Measurements from ENCODE around the gene LGALS12.
"Not testable (repeated sequence)": the region's sequence is repeated elsewhere in the genome, so short reads cannot be mapped to it uniquely, and the experiment has no call there.

Gene LGALS12

DNA sequence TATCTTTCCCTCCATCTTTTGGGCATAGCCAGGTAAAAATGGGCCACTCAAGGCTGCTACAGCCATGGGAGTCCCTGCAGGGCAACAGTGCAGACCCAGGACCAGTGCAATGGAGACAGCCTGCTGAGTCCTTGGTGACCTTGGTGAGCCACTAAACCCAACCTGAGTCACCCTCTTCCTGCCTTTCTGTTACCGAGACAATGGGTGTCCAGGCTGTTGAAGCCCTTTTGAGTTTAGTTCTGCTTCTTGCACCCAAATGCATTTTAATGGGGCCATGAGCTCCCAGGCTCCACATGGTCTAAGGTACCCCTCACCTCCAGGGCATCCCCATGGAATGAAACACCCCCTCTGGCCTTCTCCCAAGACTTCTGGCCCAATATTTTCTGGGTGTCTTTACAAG is 29.9 kb downstream of the LGALS12 start:
- no peak for DNase-seq

DNA sequence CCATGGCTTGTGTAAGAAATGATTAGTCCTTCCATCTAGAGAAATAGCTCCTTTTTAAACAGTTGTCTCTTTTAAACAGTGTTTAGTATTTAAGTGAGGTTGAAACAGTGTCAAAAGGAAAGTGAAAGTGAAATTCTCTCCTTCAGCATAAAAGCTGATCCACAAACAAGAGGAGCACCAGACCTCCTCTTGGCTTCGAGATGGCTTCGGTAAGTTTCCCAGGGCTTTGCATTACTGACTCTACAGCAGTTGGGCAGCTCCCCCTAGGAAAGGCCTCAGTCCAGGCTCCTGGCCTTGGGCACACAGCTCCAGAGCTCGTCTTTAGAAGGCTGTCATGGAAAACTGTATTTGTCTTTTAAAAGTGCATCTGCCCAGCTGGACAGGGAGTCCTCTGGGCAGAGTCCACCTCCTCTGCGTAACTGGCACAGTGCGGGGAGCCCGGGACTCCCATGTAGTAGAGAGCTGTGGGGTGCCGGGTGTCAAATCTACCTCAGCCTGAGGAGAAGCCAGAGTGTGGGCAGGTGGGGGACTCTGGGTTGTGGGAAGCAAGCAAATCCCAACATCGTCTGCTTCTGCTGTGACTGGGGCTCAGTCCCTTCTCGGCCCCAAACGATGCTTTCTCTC is 30.9 kb downstream of the LGALS12 start, which contains the start of gene PLAAT4:
Gene PLAAT4 (plus strand): TSS at position 140 of the 624 bp plus-strand sequence. CDS start 61 bp downstream, at position 201.
- DNase-seq, result no peak

DNA sequence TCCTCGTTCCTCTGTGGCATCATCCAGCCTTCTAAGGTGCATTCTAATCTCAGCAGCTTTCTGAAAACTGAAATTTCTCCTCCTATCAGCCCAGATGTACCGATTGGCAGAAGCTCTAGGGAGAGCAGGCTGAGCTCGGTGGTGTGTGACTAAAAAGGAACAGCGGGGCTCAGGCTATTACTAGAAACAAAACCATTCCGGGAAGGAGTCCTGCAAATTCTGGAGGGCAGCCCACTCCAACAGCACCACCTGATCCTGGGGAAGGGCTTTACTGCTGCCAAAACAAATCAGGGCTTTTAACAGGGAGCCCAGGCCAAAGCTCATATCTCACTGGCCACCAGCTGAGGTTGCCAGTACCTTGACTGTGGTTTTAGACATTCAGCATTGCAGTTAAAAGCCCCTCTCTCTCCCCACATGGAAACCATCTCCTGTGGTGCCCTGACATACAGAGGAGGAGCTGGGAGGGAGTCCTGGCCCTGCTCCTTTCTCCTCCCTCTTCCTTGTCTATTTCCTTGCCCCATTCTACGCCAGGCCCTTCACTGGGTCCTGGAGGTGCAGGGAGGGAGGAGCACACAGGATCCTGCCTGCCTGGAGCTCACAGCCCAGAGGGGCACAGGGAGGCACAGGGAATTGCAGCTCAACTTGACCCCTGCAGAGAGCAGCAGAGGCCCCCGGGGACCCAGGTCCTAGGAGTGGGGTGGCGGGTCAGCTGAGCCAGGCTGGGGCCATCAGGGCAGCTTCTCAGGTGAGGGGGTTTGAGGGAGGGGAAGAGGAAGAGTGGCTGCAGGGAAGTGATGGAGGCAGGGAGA is 31.6 kb downstream of the LGALS12 start:
- no peak for DNase-seq

DNA sequence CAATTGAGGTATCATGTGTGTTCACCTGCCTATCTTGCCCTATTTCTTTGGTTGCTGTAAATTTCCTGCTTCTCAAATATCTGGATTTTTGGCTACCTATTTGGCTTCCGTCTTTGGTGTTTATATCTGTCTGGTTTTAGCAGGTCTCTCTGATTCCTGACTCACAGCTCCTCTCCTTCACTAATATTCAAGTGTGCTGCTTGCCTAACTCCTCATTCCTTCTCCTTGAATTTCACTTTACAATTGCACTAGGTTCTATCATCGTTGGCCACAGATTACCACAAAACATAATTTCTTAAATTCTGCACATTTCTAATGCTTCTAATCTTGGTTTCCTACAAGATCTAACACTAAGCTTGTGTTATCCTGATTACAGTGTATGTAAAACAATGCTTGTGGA is 36.6 kb downstream of the LGALS12 start:
- not testable (repeated sequence) for DNase-seq

DNA sequence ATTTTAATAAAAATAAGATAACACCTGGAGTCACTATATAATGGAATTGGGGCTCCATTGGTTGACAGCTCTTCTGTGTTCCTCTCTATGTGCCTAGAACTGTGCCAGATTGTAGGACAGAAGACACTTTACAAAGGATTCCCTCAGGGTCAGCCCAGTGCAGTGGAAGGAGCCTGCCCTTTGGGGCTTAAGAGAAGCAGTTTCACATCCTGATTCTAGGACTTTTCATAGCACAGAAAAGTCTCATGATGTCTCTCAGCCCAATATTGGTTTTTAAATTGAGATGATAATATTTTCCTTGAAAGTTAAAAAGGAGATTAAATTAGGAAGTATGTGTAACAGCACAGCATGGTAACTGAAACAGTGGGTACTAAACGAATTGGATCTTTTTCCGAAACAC is 37.8 kb downstream of the LGALS12 start:
- DNase-seq, result no peak

DNA sequence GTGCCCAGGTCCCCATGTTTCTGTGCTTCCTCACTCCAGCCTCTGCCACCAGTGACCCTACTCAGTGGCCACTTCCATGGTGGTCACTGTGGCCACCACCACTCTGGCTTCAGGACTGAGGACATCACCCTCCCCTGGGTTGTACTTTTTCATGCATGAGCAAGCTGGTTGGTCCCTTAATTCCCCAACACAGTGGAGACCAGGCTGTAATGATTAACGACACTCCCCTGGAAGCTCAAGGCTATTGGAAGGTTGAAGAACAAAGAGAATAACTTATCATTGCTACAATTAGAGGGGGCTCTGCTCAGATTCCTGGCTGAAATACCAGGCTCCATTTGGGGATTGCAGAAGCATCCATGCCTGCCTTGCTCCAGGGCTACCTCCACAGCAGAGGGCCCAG is 41.2 kb downstream of the LGALS12 start:
- no peak for DNase-seq

DNA sequence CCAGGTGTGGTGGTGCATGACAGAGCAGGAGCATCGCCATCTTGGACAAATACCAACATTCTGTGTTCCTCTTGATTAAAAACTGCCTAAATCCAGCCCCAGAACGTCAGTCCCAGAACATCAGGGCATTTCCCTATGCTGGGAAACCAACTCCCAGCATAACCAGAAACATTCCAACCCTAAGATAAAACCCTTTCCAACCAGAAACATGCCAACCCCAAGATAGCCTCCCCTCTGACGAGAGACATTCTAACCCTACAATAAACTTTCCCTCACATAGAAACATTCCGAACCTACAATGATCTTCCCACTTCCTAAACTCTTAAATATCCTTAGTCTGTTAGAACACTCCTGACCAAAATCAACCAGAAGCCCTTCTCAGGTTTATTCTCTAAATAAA is 42.3 kb downstream of the LGALS12 start:
- no peak for DNase-seq

DNA sequence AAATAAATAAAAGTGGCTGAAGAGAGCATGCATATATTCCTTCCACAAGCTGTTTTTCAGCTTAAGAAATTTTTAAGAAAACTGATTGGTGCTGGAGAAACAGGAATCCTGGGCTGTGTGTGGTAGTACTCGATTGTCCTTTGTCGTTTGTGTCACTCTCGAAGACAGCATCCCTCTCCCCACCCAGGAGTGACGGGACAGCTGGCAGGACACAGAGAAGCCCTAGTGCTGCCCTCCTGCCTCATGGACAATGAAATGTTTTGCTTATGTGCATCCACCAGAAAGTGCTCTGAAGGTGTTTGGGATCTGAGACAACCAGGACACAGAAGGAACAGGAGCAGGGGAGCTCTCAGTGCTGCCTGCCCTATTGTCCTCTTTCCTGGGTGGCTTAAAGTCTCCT is 43.5 kb downstream of the LGALS12 start:
- no peak for DNase-seq

DNA sequence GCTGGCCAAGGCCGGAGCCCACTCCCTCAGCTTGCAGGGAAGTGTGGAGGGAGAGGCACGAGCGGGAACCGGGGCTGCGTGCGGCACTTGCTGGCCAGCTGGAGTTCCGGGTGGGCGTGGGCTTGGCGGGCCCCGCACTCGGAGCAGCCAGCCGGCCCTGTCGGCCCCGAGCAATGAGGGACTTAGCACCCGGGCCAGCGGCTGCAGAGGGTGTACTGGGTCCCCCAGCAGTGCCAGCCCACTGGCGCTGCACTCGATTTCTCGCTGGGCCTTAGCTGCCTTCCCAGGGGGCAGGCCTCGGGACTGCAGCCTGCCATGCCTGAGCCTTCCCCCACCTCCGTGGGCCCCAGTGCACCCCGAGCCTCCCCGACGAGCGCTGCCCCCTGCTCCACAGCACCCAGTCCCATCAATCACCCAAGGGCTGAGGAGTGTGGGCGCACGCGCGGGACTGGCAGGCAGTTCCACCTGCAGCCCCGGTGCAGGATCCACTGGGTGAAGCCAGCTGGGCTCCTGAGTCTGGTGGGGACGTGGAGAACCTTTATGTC is 44.3 kb downstream of the LGALS12 start:
- DNase-seq, result not testable (repeated sequence)

DNA sequence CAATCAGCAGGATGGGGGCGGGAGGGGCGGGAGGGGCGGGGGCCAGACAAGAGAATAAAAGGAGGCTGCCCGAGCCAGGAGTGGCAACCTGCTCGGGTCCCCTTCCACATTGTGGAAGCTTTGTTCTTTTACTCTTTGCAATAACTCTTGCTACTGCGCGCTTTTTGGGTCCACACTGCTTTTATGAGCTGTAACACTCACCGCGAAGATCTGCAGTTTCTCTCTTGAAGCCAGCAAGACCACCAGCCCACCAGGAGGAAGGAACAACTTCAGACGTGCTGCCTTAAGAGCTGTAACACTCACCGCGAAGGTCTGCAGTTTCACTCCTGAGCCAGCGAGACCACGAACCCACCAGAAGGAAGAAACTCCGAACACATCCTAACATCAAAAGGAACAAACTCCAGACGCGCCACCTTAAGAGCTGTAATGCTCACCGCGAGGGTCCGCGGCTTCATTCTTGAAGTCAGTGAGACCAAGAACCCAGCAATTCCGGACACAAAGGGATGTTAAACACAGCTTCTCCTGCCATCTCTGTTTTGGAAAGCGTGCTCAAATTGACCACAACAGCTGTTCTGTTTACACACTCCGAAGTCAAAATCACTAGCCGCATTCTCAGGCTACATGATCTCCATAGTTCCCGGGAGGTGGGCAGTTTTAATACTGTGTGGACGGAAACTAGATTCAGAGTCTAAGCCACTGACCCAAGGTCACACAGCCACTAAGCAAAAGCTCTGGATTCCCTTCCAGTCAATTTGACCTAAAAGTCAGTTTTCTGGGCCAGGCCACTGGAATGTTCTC is 45.4 kb downstream of the LGALS12 start:
- DNase-seq, result no peak

DNA sequence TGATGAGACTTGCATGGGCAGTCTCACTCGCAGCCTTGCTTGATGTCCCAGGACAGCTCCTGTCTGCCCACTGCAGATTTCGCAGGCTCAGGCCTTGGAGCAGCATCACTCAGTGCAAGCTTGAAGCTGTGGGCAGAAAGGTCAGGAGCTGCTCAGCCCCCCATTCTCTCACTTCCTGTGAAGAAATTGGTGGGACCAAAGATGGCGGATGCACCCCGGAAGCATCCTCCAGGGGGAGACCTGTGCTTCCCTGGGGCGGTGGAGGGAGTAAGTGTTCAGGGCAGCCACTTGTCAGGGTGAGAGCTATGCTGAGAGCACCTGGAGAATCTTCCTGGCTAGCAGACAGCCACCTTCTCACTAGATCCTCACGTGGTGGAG is 46.0 kb downstream of the LGALS12 start:
- DNase-seq, result no peak

DNA sequence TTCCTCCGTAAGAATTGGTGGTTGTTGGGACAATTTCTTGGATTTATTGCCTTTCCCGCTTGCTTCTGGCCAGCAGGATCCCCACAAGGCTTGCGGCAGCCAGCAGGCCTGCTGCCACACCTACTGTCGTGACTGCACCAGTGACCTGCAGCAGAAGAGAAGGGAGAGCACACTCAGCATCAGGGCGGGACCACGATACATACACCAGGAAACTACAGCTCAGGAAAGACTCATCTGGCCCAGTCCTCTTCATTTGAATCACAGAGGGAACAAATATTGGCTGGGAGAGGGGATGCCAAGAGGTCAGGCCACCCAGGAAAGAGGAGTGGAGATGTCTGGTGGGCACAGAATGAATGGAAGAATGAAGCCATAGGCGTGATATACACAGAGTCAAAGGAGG is 47.0 kb downstream of the LGALS12 start:
- DNase-seq, result no peak

DNA sequence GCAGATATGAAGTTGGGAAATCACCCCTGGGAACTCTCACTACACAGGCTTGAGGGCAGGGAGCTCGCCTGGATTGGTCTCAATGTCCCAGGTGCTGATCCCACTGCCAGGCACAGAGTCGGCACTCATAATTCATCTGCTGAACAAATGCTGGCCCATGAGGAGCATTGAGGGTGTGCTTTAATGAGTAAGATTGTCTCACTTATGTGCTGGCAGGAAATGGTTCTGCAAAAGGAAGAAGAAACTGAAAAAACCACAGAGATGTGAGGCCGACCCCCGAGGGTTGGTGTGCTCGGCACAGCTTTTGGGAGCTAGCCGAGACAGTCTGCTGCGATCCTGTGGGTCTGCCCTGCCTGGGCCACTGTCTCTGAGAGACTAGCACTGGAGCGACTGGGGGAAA is 47.9 kb downstream of the LGALS12 start:
- DNase-seq, result no peak

DNA sequence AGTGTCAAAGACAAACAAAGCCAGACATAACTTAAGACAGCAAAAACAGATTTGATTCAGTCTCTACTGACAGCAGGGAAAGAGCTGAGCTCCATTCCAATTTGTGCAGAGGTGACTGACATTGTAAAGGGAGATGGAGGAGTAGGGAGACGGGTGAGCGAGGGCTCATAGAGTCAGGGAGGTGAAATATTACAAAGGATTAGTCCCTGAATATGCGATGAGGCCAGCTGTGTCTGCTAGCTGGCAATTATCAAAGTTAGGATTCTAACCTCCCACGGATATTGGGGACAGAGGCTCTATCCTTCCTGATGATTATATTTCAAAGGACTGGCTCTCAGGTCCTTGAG is 49.0 kb downstream of the LGALS12 start:
- DNase-seq, result no peak

DNA sequence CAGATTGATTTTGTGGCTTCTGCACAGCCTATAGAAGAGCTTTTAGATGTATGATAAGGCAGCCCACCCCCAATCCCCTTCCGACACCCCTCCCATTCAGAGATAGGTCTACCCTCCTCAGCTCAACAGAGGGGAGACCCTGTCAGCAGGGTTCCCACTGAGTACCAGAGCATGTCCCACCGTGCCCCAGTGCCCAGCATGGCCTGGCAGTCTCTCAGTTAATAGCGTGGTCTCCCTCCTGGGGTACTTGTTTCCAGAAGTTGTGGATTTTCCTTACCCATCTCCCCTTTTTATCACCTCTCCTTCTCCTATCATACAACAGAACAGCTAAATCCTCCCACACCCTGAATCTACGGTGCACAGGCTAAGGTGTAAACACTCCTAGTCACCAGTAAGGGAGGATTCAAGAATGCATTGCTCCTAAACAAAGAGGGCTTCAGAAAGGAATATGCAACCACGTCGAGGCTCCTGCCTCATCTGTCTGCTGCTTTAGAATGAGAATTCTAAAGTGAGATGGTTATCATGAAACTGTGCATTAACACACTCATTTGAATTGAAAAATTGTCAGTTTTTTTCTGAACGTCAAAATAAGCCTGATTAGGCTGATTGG is 50.6 kb downstream of the LGALS12 start:
- no peak for DNase-seq

DNA sequence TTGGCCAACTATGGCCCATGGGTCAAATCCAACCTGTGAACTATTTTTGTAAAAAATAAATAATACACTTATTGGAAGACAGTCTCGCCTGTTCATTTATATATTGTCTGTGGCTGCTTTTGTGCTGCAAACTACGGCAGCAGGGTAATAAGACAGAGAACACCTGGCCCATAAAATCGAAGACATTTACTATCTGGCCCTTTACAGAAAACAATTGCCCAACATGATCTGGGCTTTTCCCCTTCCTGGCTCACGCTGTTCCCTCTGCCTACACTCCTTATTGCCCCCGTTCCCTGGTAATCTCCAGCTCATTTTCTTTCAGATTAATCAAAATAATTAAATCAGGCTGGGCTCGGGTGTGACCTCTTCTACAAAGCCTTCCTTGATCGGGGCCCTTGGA is 51.7 kb downstream of the LGALS12 start:
- no peak for DNase-seq

DNA sequence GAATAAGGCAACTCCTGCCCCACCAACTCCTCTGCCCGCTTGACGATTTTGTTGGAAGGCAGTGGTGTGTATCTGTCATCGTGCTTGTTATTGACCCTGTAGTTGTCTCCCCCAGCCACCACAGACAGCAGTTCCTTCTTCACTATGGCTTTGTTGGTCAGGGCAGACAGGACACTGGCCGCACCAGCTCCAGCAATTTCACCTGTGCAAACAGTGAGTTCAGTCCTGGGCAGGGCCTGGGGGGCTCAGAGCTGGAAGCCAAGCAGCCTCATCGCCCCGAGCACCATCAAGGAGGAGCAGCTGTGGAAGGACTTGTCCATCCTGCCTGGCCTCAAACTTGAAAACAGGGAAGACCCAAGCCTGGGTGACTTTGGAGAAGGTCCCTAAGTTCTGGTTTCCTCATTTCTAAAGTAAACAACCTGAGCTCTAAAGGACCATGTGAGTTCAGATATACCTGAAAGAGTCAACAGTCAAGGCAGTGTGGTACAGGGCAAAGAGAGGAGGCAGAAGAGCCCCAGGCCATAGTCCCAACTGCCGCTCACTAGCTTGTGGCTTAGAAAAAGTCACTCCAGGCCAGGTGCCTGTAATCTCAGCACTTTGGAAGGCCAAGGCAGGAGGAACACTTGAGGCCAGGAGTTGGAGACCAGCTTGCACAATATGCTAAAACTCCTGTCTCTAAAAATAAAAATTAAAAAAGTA is 52.7 kb downstream of the LGALS12 start:
- DNase-seq, result no peak

DNA sequence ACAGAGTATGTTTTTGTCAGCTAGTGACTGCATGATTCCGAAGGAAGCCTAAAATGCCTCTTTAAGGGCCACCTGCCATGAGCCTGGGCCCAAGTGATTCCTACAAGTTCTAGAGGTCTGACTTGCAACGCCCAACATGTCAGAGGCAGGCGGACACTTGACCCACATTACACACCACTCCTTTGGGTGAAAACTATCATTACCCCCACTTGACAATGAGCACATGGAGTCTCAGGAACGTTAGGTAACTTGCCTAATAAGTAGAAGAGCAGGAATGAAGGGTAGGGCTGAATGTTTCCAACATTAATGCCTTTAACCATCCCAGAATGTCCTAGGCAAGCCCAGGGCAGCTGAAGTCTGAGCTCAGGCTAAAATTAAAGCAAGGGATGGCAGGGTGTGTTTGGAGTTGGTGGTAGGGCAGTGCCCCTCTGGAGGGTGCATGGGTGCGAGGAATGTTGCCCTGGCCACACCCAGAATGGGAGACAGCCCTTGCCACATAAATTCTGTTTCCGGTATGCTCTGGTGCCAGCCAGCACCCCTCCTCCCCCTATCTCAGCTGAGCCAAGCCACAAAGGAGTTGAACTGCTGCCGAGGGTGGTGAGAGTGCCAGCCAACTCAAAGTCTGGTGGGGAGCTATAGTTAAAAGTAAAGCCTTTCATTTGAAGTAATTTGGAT is 54.8 kb downstream of the LGALS12 start:
- DNase-seq, result no peak

DNA sequence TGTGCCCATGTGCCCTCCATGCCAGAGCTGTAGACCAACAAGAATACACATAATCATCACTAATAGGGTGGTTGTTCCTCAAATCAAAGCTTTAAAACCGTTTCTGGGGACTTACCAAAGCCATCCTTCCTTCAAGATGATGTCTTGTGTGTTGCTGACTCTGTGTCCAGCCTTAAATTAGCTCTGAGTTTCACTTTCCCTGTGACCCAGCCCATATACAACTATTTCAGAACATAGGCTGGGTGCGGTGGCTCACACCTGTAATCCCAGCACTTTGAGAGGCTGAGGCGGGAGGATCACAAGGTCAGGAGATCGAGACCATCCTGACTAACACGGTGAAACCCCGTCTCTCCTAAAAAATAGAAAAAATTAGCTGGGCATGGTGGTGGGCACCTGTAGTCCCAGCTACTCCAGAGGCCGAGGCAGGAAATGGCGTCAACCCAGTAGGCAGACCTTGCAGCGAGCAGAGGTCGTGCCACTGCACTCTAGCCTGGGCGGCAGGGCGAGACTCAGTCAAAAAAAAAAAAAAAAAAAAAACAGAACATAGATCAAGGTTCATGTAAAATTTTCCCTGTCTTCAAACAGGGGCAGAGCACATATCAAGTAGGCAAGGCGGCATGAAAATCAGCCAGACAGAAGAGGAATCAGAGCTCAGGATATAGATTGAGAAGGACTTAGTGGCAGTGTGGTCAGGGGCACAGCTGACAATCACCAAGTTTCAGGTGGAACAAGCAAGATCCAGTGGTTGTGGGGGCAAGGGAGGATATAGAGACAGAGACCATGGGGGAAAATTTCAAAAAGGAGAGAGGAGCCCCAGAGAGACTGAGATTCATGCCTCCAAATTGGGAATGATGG is 57.5 kb downstream of the LGALS12 start, which contains the start of gene PLAAT2:
Gene PLAAT2 (minus strand): TSS at position 179 of the 855 bp plus-strand sequence. CDS start 55 bp downstream, at position 124.
- no peak for DNase-seq

DNA sequence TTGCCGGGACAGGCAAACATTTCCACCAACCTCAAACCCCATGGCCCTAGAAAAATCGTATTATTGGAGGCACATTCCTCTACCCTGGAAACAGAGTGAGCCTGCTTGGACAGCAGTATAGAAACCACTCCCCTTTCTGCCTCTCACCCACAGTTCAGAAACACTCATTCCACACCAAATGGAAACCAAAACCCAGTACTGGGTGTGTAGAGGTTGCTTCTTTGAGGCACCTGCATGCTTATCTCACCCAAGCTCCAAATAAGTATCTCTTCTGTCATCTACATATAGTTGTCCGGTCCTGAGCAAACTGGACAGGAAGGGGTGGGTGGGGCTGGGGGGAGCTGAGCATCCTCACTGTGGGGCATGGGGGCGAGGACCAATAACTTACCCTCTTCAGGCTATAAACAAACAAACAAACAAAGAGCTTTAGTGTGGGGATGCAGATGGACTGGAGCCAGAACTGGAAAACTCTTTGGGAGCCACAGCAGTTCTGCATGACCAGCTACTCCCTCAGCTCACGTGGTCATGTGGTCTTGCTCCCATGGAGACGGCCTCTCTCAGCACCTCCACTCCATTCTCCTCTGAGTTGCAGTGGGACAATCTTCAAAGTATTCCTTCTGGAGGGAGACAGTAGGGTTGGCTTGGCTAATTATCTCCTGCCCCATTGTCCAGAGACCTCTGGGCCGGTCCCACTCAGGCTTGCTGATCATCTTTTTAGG is 58.3 kb downstream of the LGALS12 start:
- no peak for DNase-seq

All from NCI-H1417 treated with DMSO at 0.1 percent for 48 hours (cell line).